K562 (cell line): ENCODE data around the gene NOL12. TPM values are rescaled to one million over a fixed set of nuclear protein-coding genes. Genes with fewer than 3 reads are reported as not detected.

ENCODE experiments used
- BDP1 ChIP-seq: IDR thresholded peaks from 3 replicates; pipeline ENCODE4 v1.6.1; 2011; ENCODE audit not compliant: insufficient read length, insufficient read depth
- CBFA2T2 ChIP-seq: fragments of 450-650 bp; conservative IDR thresholded peaks from 2 replicates; pipeline ENCODE4 v1.6.1; 2017; ENCODE audit warnings: mild to moderate bottlenecking
- CHD4 ChIP-seq: fragments of 200-600 bp; sonication (generic); IDR thresholded peaks from 3 replicates; pipeline ENCODE4 v1.6.1; 2012; ENCODE audit warnings: low read depth, mild to moderate bottlenecking, mixed read lengths, low read length, inconsistent platforms; ENCODE audit not compliant: insufficient read depth, insufficient replicate concordance, poor library complexity, severe bottlenecking
- CREBBP ChIP-seq: IDR thresholded peaks from one replicate; pipeline ENCODE4 v1.6.1; 2012; ENCODE audit warnings: low read depth, mild to moderate bottlenecking, control low read depth, inconsistent platforms, low read length
- EWSR1 ChIP-seq: fragments of 450-650 bp; IDR thresholded peaks from 2 replicates; pipeline ENCODE4 v1.6.1; 2018; ENCODE audit warnings: borderline replicate concordance, mild to moderate bottlenecking, low read depth, moderate library complexity; ENCODE audit not compliant: partially characterized antibody
- GTF2E2 ChIP-seq: fragments of 200-800 bp; sonication (Bioruptor generic); IDR thresholded peaks from 2 replicates; pipeline ENCODE4 v1.6.1; 2016; ENCODE audit warnings: missing genetic modification characterization, missing compliant biosample characterization
- JUND ChIP-seq, 2 experiments: IDR thresholded peaks; 2 replicates in 1 of 2; 3 replicates in 1 of 2; pipeline ENCODE4 v1.6.1; 2011; ENCODE audit warnings: borderline replicate concordance in 2 of 2, low read depth in 2 of 2, low read length in 2 of 2, improper control_type of control experiment in 1 of 2, missing biosample characterization in 1 of 2, missing genetic modification characterization in 1 of 2, missing genetic modification reagents in 1 of 2
- MAFG ChIP-seq: fragments of 450-650 bp; conservative IDR thresholded peaks from 2 replicates; pipeline ENCODE4 v1.6.1; 2016; ENCODE audit warnings: missing genetic modification characterization, missing compliant biosample characterization
- NR4A1 ChIP-seq, 2 experiments: fragments of 250-450 bp in 1 of 2; fragments of 450-650 bp in 1 of 2; sonication (Bioruptor Pico) in 1 of 2; IDR thresholded peaks; 2 replicates each; pipeline versions ENCODE4 v1.4.0 to v1.6.1; 2016 to 2020; ENCODE audit warnings: mild to moderate bottlenecking in 2 of 2, missing compliant biosample characterization in 1 of 2, missing genetic modification characterization in 1 of 2, moderate library complexity in 1 of 2
- PHF20 ChIP-seq: fragments of 450-650 bp; IDR thresholded peaks from 2 replicates; pipeline ENCODE4 v1.6.1; 2018; ENCODE audit not compliant: partially characterized antibody
- PTRF ChIP-seq: fragments of 450-650 bp; IDR thresholded peaks from 2 replicates; pipeline ENCODE4 v1.6.1; 2016; ENCODE audit warnings: mild to moderate bottlenecking, missing genetic modification characterization, missing compliant biosample characterization
- PURB ChIP-seq: sonication (generic); formaldehyde crosslinking; IDR thresholded peaks from 2 replicates; pipeline ENCODE4 v1.9.0; 2021; ENCODE audit warnings: low read depth, mild to moderate bottlenecking, missing genetic modification reagents
- SMAD1 ChIP-seq: fragments of 150-350 bp; IDR thresholded peaks from 2 replicates; pipeline ENCODE4 v1.6.1; 2014; ENCODE audit warnings: low read length, low read depth; ENCODE audit not compliant: partially characterized antibody
- STAG1 ChIP-seq: sonication (generic); formaldehyde crosslinking; IDR thresholded peaks from 2 replicates; pipeline ENCODE4 v1.5.0; 2020; ENCODE audit warnings: missing genetic modification reagents, borderline replicate concordance
- TOE1 ChIP-seq, 2 experiments: fragments of 450-650 bp in 1 of 2; sonication (generic) in 1 of 2; formaldehyde crosslinking in 1 of 2; IDR thresholded peaks; 2 replicates each; pipeline versions ENCODE4 v1.7.1 to v1.8.0; 2016 to 2022; ENCODE audit warnings: borderline replicate concordance in 2 of 2, mild to moderate bottlenecking in 2 of 2, antibody characterized with exemption in 1 of 2, inconsistent platforms in 1 of 2, low read depth in 1 of 2, missing genetic modification reagents in 1 of 2, moderate library complexity in 1 of 2
- polyA plus RNA-seq, 8 experiments: library from polyadenylated mRNA; depleted of rRNA in 4 of 8; stranded (reverse) in 5 of 8; unstranded in 3 of 8; fragments of >200 nt; fragmentation: Nextera tagmentation in 2 of 8; fragmentation: Illumina TruSeq in 1 of 8; extraction: Ambion mirVana in 2 of 8; extraction: Trizol in 1 of 8; gene quantifications; 2 replicates each; pipeline versions ENCODE4 v1.2.1 to v1.2.3, GENCODE V29; 2011 to 2014; ENCODE audit warnings: inconsistent platforms in 1 of 8, missing spikeins in 1 of 8
- total RNA-seq, 7 experiments: library from RNA; depleted of rRNA in 6 of 7; stranded (reverse); fragments of >200 nt in 6 of 7; fragmentation: Illumina TruSeq in 2 of 7; extraction: Trizol in 2 of 7; gene quantifications; 2 replicates each; pipeline versions ENCODE4 v1.2.1 to v1.2.3, GENCODE V29; 2011 to 2021; ENCODE audit warnings: low replicate concordance in 1 of 7
- TF ChIP-seq, protein P1 (sequence below): fragments of 450-650 bp; IDR thresholded peaks from 2 replicates; pipeline ENCODE4 v1.6.1; 2016
- TF ChIP-seq, protein P2 (sequence below): fragments of 250-450 bp; sonication (Bioruptor Pico); IDR thresholded peaks from 2 replicates; pipeline ENCODE4 v1.5.1; 2021; ENCODE audit warnings: mild to moderate bottlenecking

NOL12 gene
- total and polyA plus RNA-seq, 9 of the 15 experiments (the other 6 are each of a cell fraction or from before 2014, with no cell fraction given) = 2.8 to 40.9 (median 28.5) TPM

GRCh38 chr22:37696657-37697537 lies 10.8 kb downstream of the NOL12 start, which contains the start of gene TRIOBP (continued):
- TF ChIP-seq JUND (IDR thresholded peaks at IDR 0.05; ENCODE audit: borderline replicate concordance, low read depth, low read length) (no peak), JUND (tag; IDR thresholded peaks at IDR 0.05; ENCODE audit: borderline replicate concordance, low read depth, low read length) (no peak), PTRF (no peak), CHD4 (no peak), NR4A1 (CRISPR knock-in tag; IDR thresholded peaks at IDR 0.05) (no peak), NR4A1 (tag; IDR thresholded peaks at IDR 0.05) (no peak), TOE1 (IDR thresholded peaks at IDR 0.05; ENCODE audit: borderline replicate concordance) (no peak), TOE1 (CRISPR knock-in tag; IDR thresholded peaks at IDR 0.05; ENCODE audit: borderline replicate concordance, low read depth) (no peak), STAG1 (no peak), CREBBP (no peak), PHF20 (no peak), SMAD1 (no peak), PURB (CRISPR knock-in tag) (no peak), CBFA2T2 (no peak), BDP1 (no peak), GTF2E2 (no peak), EWSR1 (no peak), MAFG (tag) (no peak)
- TF ChIP-seq, protein P1, sequence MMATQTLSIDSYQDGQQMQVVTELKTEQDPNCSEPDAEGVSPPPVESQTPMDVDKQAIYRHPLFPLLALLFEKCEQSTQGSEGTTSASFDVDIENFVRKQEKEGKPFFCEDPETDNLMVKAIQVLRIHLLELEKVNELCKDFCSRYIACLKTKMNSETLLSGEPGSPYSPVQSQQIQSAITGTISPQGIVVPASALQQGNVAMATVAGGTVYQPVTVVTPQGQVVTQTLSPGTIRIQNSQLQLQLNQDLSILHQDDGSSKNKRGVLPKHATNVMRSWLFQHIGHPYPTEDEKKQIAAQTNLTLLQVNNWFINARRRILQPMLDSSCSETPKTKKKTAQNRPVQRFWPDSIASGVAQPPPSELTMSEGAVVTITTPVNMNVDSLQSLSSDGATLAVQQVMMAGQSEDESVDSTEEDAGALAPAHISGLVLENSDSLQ = no peak
- TF ChIP-seq, protein P2, sequence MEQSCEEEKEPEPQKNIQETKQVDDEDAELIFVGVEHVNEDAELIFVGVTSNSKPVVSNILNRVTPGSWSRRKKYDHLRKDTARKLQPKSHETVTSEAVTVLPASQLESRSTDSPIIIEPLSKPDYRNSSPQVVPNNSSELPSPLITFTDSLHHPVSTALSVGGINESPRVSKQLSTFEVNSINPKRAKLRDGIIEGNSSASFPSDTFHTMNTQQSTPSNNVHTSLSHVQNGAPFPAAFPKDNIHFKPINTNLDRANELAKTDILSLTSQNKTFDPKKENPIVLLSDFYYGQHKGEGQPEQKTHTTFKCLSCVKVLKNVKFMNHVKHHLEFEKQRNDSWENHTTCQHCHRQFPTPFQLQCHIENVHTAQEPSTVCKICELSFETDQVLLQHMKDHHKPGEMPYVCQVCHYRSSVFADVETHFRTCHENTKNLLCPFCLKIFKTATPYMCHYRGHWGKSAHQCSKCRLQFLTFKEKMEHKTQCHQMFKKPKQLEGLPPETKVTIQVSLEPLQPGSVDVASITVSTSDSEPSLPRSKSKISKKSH (CRISPR knock-in tag) = no peak
